ENCODE measurements around the gene COPS2. TPM values are rescaled to one million over a fixed set of nuclear protein-coding genes. Genes with fewer than 3 reads are reported as not detected.
"Not testable (repeated sequence)": the region's sequence is repeated elsewhere in the genome, so short reads cannot be mapped to it uniquely, and the experiment has no call there.

Gene COPS2
- total and polyA plus RNA-seq, 2 of the 13 experiments (the other 11 are each of a cell fraction or from before 2014, with no cell fraction given), result 37.8 to 66.3 TPM

GRCh38 chr15:49185473-49185872, 30.1 kb upstream of the COPS2 start:
- Histone ChIP-seq H4K20me1 (ENCODE audit: insufficient read depth, low read length) (no peaks in the 10 kb centered on the region), H3K79me2 (ENCODE audit: insufficient read depth, low read length) (no peaks in the 10 kb centered on the region), H3K4me3 (replicated peaks in 1 of 3; ENCODE audit: insufficient read depth in 1 of 3, low read depth in 2 of 3, low read length in 3 of 3) (no peak overlapping the region), H3K27me3 (ENCODE audit: control insufficient read depth in 1 of 2, insufficient read depth in 2 of 2, low read length in 2 of 2) (no peaks in the 10 kb centered on the region), H2AFZ (ENCODE audit: low read length) (no peak overlapping the region), H3K4me1 (ENCODE audit: insufficient read depth, low read length) (no peaks in the 10 kb centered on the region), H3K9ac (ENCODE audit: insufficient read depth, low read depth, low read length) (no peak overlapping the region), H3K27ac (ENCODE audit: extremely low read length, insufficient read depth, low read length) (no peak overlapping the region), H3K4me2 (ENCODE audit: low read depth, low read length) (no peak overlapping the region), H3K36me3 (replicated peaks in 1 of 2; ENCODE audit: control insufficient read depth in 1 of 2, insufficient read depth in 2 of 2, low read length in 2 of 2) (no peaks in the 10 kb centered on the region; a peak in 2 of 5 replicates), H3K9me3 (ENCODE audit: low read length) (no peaks in the 10 kb centered on the region)
- FAIRE-seq (no peak), ATAC-seq (no peak), DNase-seq (ENCODE audit: low spot score) (no peak)
- 97% methylated on average over 1 of the region's 1 CpG for WGBS (ENCODE audit: low lambda C conversion rate)
- CTCF ChIA-PET (ENCODE audit: low intra/inter-chr PET ratio, low total read pairs), result no interaction called here
- intact Hi-C loops (cut with micrococcal nuclease; ENCODE audit: unreplicated experiment) (no loop called here), in situ Hi-C loops (cut with HindIII; ENCODE audit: extremely low pct_ligation_motif_present, low pct_unique_long_range_greater_than_20kb) (no loop called here)
- BruUV-seq (replicated peaks), result no TSS peak
- POLR2A ChIA-PET, result no interaction called here
- TF ChIP-seq MXD3 (CRISPR knock-in tag; IDR thresholded peaks at IDR 0.05) (no peak), SCMH1 (CRISPR knock-in tag; IDR thresholded peaks at IDR 0.05; ENCODE audit: borderline replicate concordance) (no peak), ZSCAN29 (CRISPR knock-in tag; conservative IDR thresholded peaks at IDR 0.05) (no peak), RFX1 (IDR thresholded peaks at IDR 0.05) (no peak), ZNF607 (CRISPR knock-in tag; IDR thresholded peaks at IDR 0.05; ENCODE audit: borderline replicate concordance) (no peak), HHEX (CRISPR knock-in tag; IDR thresholded peaks at IDR 0.05) (no peak), ZFP90 (CRISPR knock-in tag; IDR thresholded peaks at IDR 0.05; ENCODE audit: borderline replicate concordance) (no peak)

- DNase-seq (ENCODE audit: low spot score); ATAC-seq; H3K9me3 ChIP-seq (ENCODE audit: low read length); H3K4me1 ChIP-seq (ENCODE audit: insufficient read depth, low read length); H3K4me2 ChIP-seq (ENCODE audit: low read depth, low read length); FAIRE-seq; H3K79me2 ChIP-seq (ENCODE audit: insufficient read depth, low read length); H3K27me3 ChIP-seq (ENCODE audit: control insufficient read depth in 1 of 2, insufficient read depth in 2 of 2, low read length in 2 of 2); in situ Hi-C loops (cut with HindIII; ENCODE audit: extremely low pct_ligation_motif_present, low pct_unique_long_range_greater_than_20kb); H3K27ac ChIP-seq (ENCODE audit: extremely low read length, insufficient read depth, low read length); BruUV-seq (replicated peaks); intact Hi-C loops (cut with micrococcal nuclease; ENCODE audit: unreplicated experiment); POLR2A ChIA-PET; H4K20me1 ChIP-seq (ENCODE audit: insufficient read depth, low read length); H3K36me3 ChIP-seq (replicated peaks in 1 of 2; ENCODE audit: control insufficient read depth in 1 of 2, insufficient read depth in 2 of 2, low read length in 2 of 2); CTCF ChIA-PET (ENCODE audit: low intra/inter-chr PET ratio, low total read pairs); H3K9ac ChIP-seq (ENCODE audit: insufficient read depth, low read depth, low read length); H3K4me3 ChIP-seq (replicated peaks in 1 of 3; ENCODE audit: insufficient read depth in 1 of 3, low read depth in 2 of 3, low read length in 3 of 3); H2AFZ ChIP-seq (ENCODE audit: low read length): not testable (repeated sequence)
- 97% methylated on average over 3 of the region's 3 CpGs for WGBS (ENCODE audit: low lambda C conversion rate)
Measured at GRCh38 chr15:49183741-49184140, 28.3 kb upstream of the COPS2 start.

Data from HepG2 (cell line).